ENCODE measurements around the gene CYSLTR2.

The CYSLTR2 gene

GRCh38 chr13:48731001-48731658 is 77.4 kb downstream of the CYSLTR2 start:
- Mint-ChIP-seq H3K9me3 (ENCODE audit: low read depth) (no peaks in the 10 kb centered on the region), H3K36me3 (no peaks in the 10 kb centered on the region), H3K27ac (no peak overlapping the region), H3K4me1 (ENCODE audit: low read depth) (peaks cover 8% of the 10 kb centered on the region), H3K27me3 (peaks cover 2% of the 10 kb centered on the region), H3K4me3 (no peak overlapping the region)

GRCh38 chr13:48731957-48732569 is 78.3 kb downstream of the CYSLTR2 start:
- Mint-ChIP-seq H3K9me3 (ENCODE audit: low read depth) (no peaks in the 10 kb centered on the region), H3K27ac (no peak overlapping the region), H3K4me1 (ENCODE audit: low read depth) (peaks cover 8% of the 10 kb centered on the region), H3K36me3 (no peaks in the 10 kb centered on the region), H3K27me3 (peaks cover 2% of the 10 kb centered on the region), H3K4me3 (peak overlapping the region; percentile 70)

GRCh38 chr13:48733739-48734335 is 80.1 kb downstream of the CYSLTR2 start:
- Mint-ChIP-seq H3K9me3 (ENCODE audit: low read depth) (no peaks in the 10 kb centered on the region), H3K4me3 (no peak overlapping the region), H3K27me3 (peaks cover 2% of the 10 kb centered on the region), H3K36me3 (no peaks in the 10 kb centered on the region), H3K4me1 (ENCODE audit: low read depth) (peaks cover 8% of the 10 kb centered on the region), H3K27ac (no peak overlapping the region)

- H3K9me3 Mint-ChIP-seq (ENCODE audit: low read depth) = no peaks in the 10 kb centered on the region
- no peaks in the 10 kb centered on the region for H3K36me3 Mint-ChIP-seq
- H3K27me3 Mint-ChIP-seq = peaks cover 1% of the 10 kb centered on the region
- H3K4me3 Mint-ChIP-seq = no peak overlapping the region
- H3K4me1 Mint-ChIP-seq (ENCODE audit: low read depth) = peaks cover 8% of the 10 kb centered on the region
- no peak overlapping the region for H3K27ac Mint-ChIP-seq
These were observed 81.8 kb downstream of the CYSLTR2 start for GRCh38 chr13:48735571-48735970.

- Mint-ChIP-seq H3K4me1 (ENCODE audit: low read depth) (no peaks in the 10 kb centered on the region), H3K27me3 (peaks cover 1% of the 10 kb centered on the region), H3K4me3 (no peak overlapping the region), H3K9me3 (ENCODE audit: low read depth) (no peaks in the 10 kb centered on the region), H3K27ac (no peak overlapping the region), H3K36me3 (no peaks in the 10 kb centered on the region)
These were observed 84.0 kb downstream of the CYSLTR2 start for GRCh38 chr13:48737689-48738088.

GRCh38 chr13:48738311-48738710 is 84.6 kb downstream of the CYSLTR2 start:
- H3K36me3 Mint-ChIP-seq = no peaks in the 10 kb centered on the region
- no peak overlapping the region for H3K27ac Mint-ChIP-seq
- no peaks in the 10 kb centered on the region for H3K4me1 Mint-ChIP-seq (ENCODE audit: low read depth)
- H3K27me3 Mint-ChIP-seq = peaks cover 1% of the 10 kb centered on the region
- no peaks in the 10 kb centered on the region for H3K9me3 Mint-ChIP-seq (ENCODE audit: low read depth)
- no peak overlapping the region for H3K4me3 Mint-ChIP-seq

GRCh38 chr13:48739386-48739964 is 85.7 kb downstream of the CYSLTR2 start:
- H3K4me1 Mint-ChIP-seq (ENCODE audit: low read depth) = no peaks in the 10 kb centered on the region
- peaks cover 1% of the 10 kb centered on the region for H3K27me3 Mint-ChIP-seq
- H3K9me3 Mint-ChIP-seq (ENCODE audit: low read depth) = no peaks in the 10 kb centered on the region
- no peak overlapping the region for H3K4me3 Mint-ChIP-seq
- H3K36me3 Mint-ChIP-seq = no peaks in the 10 kb centered on the region
- H3K27ac Mint-ChIP-seq = no peak overlapping the region

GRCh38 chr13:48741377-48741776 is 87.6 kb downstream of the CYSLTR2 start:
- Mint-ChIP-seq H3K27me3 (peaks cover 4% of the 10 kb centered on the region), H3K36me3 (no peaks in the 10 kb centered on the region), H3K9me3 (ENCODE audit: low read depth) (no peaks in the 10 kb centered on the region), H3K27ac (no peak overlapping the region), H3K4me1 (ENCODE audit: low read depth) (no peaks in the 10 kb centered on the region), H3K4me3 (no peak overlapping the region)

- H3K4me1 Mint-ChIP-seq (ENCODE audit: low read depth) = peaks cover 14% of the 10 kb centered on the region
- no peak overlapping the region for H3K27ac Mint-ChIP-seq
These were observed 93.1 kb downstream of the CYSLTR2 start for GRCh38 chr13:48746821-48747220.

GRCh38 chr13:48748681-48749080 is 95.0 kb downstream of the CYSLTR2 start:
- Mint-ChIP-seq H3K36me3 (no peaks in the 10 kb centered on the region), H3K27me3 (peaks cover 4% of the 10 kb centered on the region), H3K9me3 (ENCODE audit: low read depth) (no peaks in the 10 kb centered on the region), H3K27ac (no peak overlapping the region), H3K4me1 (ENCODE audit: low read depth) (peaks cover 14% of the 10 kb centered on the region), H3K4me3 (no peak overlapping the region)

More at GRCh38 chr13:48746821-48747220, 93.1 kb downstream of the CYSLTR2 start:
- H3K9me3 Mint-ChIP-seq (ENCODE audit: low read depth) = no peaks in the 10 kb centered on the region
- H3K4me3 Mint-ChIP-seq = no peak overlapping the region
- H3K27me3 Mint-ChIP-seq = peaks cover 4% of the 10 kb centered on the region
- no peaks in the 10 kb centered on the region for H3K36me3 Mint-ChIP-seq

GRCh38 chr13:48749144-48749543 is 95.4 kb downstream of the CYSLTR2 start:
- H3K36me3 Mint-ChIP-seq = no peaks in the 10 kb centered on the region
- H3K4me3 Mint-ChIP-seq = no peak overlapping the region
- H3K4me1 Mint-ChIP-seq (ENCODE audit: low read depth) = peaks cover 14% of the 10 kb centered on the region
- H3K27me3 Mint-ChIP-seq = peaks cover 4% of the 10 kb centered on the region
- peak overlapping the region; percentile 48 for H3K27ac Mint-ChIP-seq
- H3K9me3 Mint-ChIP-seq (ENCODE audit: low read depth) = no peaks in the 10 kb centered on the region

GRCh38 chr13:48749699-48750473 is 96.2 kb downstream of the CYSLTR2 start:
- Mint-ChIP-seq H3K27ac (peak overlapping the region; percentile 48), H3K36me3 (no peaks in the 10 kb centered on the region), H3K4me3 (no peak overlapping the region), H3K9me3 (ENCODE audit: low read depth) (no peaks in the 10 kb centered on the region), H3K27me3 (peaks cover 3% of the 10 kb centered on the region), H3K4me1 (ENCODE audit: low read depth) (peaks cover 14% of the 10 kb centered on the region)

GRCh38 chr13:48750588-48751383 is 97.1 kb downstream of the CYSLTR2 start:
- Mint-ChIP-seq H3K27me3 (no peaks in the 10 kb centered on the region), H3K4me3 (no peak overlapping the region), H3K36me3 (no peaks in the 10 kb centered on the region), H3K9me3 (ENCODE audit: low read depth) (no peaks in the 10 kb centered on the region), H3K4me1 (ENCODE audit: low read depth) (peaks cover 14% of the 10 kb centered on the region), H3K27ac (no peak overlapping the region)

- peaks cover 4% of the 10 kb centered on the region for H3K36me3 Mint-ChIP-seq
- no peak overlapping the region for H3K4me3 Mint-ChIP-seq
- H3K27me3 Mint-ChIP-seq = peaks cover 2% of the 10 kb centered on the region
- no peaks in the 10 kb centered on the region for H3K4me1 Mint-ChIP-seq (ENCODE audit: low read depth)
- H3K27ac Mint-ChIP-seq = no peak overlapping the region
- peaks cover 17% of the 10 kb centered on the region for H3K9me3 Mint-ChIP-seq (ENCODE audit: low read depth)
These were observed 106.9 kb downstream of the CYSLTR2 start for GRCh38 chr13:48760626-48761025.
